NCI-H446 (cell line): ENCODE measurements around the gene PCDH11X.
"Not testable (repeated sequence)": the region's sequence is repeated elsewhere in the genome, so short reads cannot be mapped to it uniquely, and the experiment has no call there.

Experiments
- DNase-seq, 2 experiments: peaks; one replicate each; lab custom pipeline; 2025; lab: John Stamatoyannopoulos, UW

The PCDH11X gene

DNA sequence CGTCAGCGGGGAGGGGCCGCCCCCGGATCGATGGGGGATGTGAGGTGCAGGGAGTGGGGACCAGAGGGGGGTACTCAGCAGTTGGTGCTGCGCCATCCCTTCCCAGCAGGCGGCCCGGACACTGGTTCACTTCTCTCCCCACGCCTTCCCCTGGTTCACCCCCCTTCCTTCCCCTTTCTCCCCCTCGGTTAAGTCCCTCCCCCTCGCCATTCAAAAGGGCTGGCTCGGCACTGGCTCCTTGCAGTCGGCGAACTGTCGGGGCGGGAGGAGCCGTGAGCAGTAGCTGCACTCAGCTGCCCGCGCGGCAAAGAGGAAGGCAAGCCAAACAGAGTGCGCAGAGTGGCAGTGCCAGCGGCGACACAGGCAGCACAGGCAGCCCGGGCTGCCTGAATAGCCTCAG lies at the start of gene PCDH11X:
PCDH11X (plus strand) TSS at position 241 of the 400 bp plus-strand sequence. CDS start 56,130 bp downstream, outside the sequence.
- not testable (repeated sequence) for DNase-seq

GRCh38 chrX:91747446-91747845 lies 31.7 kb upstream of the PCDH11X start:
- not testable (repeated sequence) for DNase-seq

- DNase-seq, result not testable (repeated sequence)
Measured at GRCh38 chrX:91753022-91753421, 26.2 kb upstream of the PCDH11X start.

DNA sequence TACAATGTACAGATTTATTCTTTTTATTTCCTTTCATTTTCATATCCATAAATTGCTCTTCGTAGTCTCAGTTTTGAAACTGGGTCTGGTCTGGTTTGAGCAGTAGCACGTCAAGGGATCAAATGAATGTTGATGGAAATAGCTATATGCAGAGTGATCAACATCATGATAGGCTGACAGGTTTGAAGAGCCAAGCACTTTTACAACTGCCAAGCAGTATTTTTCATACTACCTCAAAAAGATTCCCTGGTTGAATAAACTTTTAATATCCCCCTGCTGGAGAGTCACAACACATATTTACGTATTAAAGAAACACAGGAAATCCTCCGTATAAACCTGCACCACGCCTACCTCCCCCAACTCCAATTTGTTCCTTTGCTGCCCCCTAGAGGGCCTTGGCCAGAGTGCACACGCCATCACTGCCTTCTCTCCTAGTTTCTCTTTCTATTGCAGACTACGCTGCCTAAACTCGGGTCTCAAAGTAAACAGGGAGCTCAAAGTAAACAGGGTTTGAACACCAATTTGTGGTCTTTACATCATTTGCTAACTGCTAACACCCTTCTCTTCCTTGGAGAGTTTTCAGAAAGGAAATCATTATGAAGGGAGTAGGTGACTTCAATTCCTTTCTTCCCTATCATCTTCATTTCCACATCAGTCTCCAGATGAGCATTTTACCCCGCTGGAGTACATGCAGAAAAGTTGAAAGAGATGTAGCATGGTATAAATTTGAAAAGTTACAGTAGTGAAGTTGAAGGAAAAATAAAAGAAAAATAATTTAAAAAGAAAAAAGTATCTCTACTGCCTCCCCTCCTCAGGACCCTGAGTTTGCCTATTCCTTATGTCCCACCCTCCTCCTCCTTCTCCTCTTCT lies 8.3 kb upstream of the PCDH11X start:
- not testable (repeated sequence) for DNase-seq

DNA sequence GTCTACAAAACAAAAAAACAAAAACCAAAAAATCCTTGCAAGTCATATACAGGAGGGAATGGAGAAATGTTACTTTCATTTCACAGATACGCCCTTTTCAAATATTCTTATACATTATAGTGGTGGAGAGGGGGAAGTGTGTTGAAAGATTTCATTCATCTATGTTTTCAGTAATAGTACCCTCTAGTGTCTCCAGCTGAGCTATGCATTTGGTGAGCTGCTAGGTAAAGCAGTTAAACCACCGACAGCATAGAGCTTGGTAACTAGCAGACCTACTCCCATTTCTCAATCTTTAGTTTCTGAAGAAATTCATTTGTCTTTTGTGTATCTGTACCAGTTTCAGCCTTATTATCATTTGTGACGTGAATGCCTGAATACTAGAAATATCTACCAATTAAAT lies 5.2 kb upstream of the PCDH11X start:
- DNase-seq, result not testable (repeated sequence)

DNA sequence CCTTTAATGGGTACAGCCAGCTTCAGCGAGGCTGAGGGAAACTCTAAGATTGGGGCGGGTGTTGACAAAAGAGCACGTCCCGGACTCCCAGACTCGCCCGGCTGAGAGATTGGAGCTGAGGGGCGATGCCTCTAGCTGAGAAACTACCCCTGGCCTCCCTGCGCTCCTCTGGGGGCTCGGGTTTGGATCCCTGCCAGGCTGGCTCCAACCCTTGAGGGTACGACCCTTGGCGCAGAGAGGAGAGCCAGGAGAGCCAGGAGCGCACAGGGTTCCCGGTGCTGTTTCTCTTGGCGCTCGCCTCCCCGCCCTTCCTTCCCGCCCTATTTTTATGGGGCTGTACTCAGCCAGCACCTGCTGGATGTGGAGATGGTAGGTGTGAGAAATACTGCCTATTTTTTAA lies 833 bp downstream of the PCDH11X start:
- not testable (repeated sequence) for DNase-seq

DNA sequence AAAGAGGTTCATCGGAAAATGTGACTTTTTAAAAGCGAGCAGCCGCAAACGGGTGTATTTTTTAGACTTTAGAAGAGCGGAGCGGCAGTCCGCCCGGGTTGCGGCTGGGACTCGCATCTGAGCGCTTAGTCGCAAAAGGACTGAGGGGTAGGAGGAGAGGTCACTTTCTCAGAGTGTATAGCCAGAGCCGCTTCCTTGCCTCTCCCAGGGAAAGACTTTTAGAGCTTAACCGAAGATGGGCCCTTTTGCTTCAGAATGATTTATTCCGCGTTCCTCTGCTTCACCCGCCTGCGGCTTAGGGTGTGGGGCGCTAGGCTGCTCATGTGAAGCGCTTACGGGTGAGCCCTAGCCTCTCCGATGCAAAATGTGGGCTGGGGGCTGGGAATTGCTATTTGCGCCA lies 1.5 kb downstream of the PCDH11X start:
- DNase-seq, result not testable (repeated sequence)

GRCh38 chrX:91781553-91782298 lies 2.6 kb downstream of the PCDH11X start:
- DNase-seq, result not testable (repeated sequence)

GRCh38 chrX:91782825-91783224 lies 3.6 kb downstream of the PCDH11X start:
- not testable (repeated sequence) for DNase-seq

DNA sequence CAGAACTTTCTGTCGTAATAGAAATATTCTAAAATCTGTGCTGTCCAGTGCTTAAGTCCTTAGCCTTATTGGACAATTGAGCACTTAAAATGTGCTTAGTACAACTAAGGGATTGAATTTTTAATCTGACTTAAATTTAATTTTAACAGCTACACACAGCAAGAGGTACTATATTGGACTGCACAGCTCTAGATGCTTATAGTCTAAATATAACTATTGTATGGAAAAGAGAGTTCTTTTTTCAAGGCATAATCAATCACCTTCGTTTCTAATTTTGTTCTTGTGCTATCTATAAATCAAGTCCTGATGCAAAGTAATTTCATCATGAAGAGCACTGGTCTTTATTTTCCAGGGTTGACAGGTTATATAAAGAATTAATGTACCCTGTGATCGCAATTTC lies 38.4 kb downstream of the PCDH11X start:
- DNase-seq, result not testable (repeated sequence)

GRCh38 chrX:91825321-91825720 lies 46.1 kb downstream of the PCDH11X start:
- not testable (repeated sequence) for DNase-seq
